Activated T-cell treated with anti-CD3 and anti-CD28 coated beads for 24 hours (primary cell): ENCODE results near the gene CDC25A.

Experiments
- DNase-seq: peaks from one replicate; pipeline ENCODE4 v3.0.0-alpha.2; 2020; ENCODE audit warnings: low read depth

CDC25A gene

GRCh38 chr3:48140936-48141603 lies 47.1 kb downstream of the CDC25A start:
- no peak for DNase-seq

GRCh38 chr3:48140336-48140757 lies 47.9 kb downstream of the CDC25A start:
- no peak for DNase-seq

GRCh38 chr3:48137425-48137999 lies 50.7 kb downstream of the CDC25A start:
- DNase-seq: no peak

GRCh38 chr3:48135552-48136495 lies 52.4 kb downstream of the CDC25A start:
- no peak for DNase-seq

GRCh38 chr3:48130321-48130904 lies 57.8 kb downstream of the CDC25A start:
- DNase-seq: no peak

GRCh38 chr3:48129921-48130320 lies 58.3 kb downstream of the CDC25A start:
- DNase-seq: no peak

GRCh38 chr3:48128774-48129173 lies 59.4 kb downstream of the CDC25A start:
- no peak for DNase-seq

- no peak for DNase-seq
Measured at GRCh38 chr3:48125886-48126622, 62.2 kb downstream of the CDC25A start.

GRCh38 chr3:48125013-48125705 lies 63.1 kb downstream of the CDC25A start:
- no peak for DNase-seq

- DNase-seq: no peak
Measured at GRCh38 chr3:48123346-48123745, 64.9 kb downstream of the CDC25A start.

GRCh38 chr3:48122504-48122903 lies 65.7 kb downstream of the CDC25A start:
- DNase-seq: no peak

- DNase-seq: no peak
Measured at GRCh38 chr3:48120223-48120622, 68.0 kb downstream of the CDC25A start.

- DNase-seq: no peak
Measured at GRCh38 chr3:48119505-48120193, 68.6 kb downstream of the CDC25A start.

GRCh38 chr3:48118928-48119327 lies 69.3 kb downstream of the CDC25A start:
- DNase-seq: no peak

- DNase-seq: no peak
Measured at GRCh38 chr3:48118322-48118721, 69.9 kb downstream of the CDC25A start.

- DNase-seq: no peak
Measured at GRCh38 chr3:48112813-48113212, 75.4 kb downstream of the CDC25A start.

- DNase-seq: peak; percentile 16
Measured at GRCh38 chr3:48112108-48112791, 76.0 kb downstream of the CDC25A start.

GRCh38 chr3:48110463-48110862 lies 77.8 kb downstream of the CDC25A start:
- no peak for DNase-seq

GRCh38 chr3:48107227-48107626 lies 81.0 kb downstream of the CDC25A start:
- DNase-seq: no peak
